Omental fat pad (tissue), 4 donors: ENCODE results near the gene TTC7B. TPM values are rescaled to one million over a fixed set of nuclear protein-coding genes. Genes with fewer than 3 reads are reported as not detected.

Experiments
- ATAC-seq: fragments of 150-250 bp; one replicate; pipeline ENCODE4 v1.9.1; 2016; ENCODE audit warnings: mild to moderate bottlenecking, moderate library complexity; ENCODE audit not compliant: low FRiP score
- DNase-seq: peaks from one replicate; pipeline ENCODE4 v3.0.0-alpha.2; 2019; ENCODE audit warnings: low spot score
- CTCF ChIP-seq, 3 donors: fragments of 450-650 bp; IDR thresholded peaks; one replicate each; pipeline ENCODE4 v1.5.1; 2016 to 2017; ENCODE audit warnings: antibody characterized with exemption in 3 of 3, mild to moderate bottlenecking in 3 of 3, moderate library complexity in 2 of 3
- total RNA-seq, 4 donors: library from RNA; depleted of rRNA; stranded (reverse); fragments of >200 nt; gene quantifications; one replicate each; pipeline ENCODE4 v1.1.0, GENCODE V29; 2016

The TTC7B gene
- total RNA-seq, 4 donors from 2014 or later = 31.9 to 56.3 (median 38.4) TPM

GRCh38 chr14:90538716-90539495 lies 277.3 kb downstream of the TTC7B start:
- ATAC-seq = no peak
- no peak for TF ChIP-seq CTCF (IDR thresholded peaks at IDR 0.05)
- DNase-seq = no peak

GRCh38 chr14:90538095-90538494 lies 278.1 kb downstream of the TTC7B start:
- no peak for TF ChIP-seq CTCF (IDR thresholded peaks at IDR 0.05)
- DNase-seq (no peak), ATAC-seq (no peak)

GRCh38 chr14:90536511-90537191 lies 279.6 kb downstream of the TTC7B start:
- DNase-seq (no peak), ATAC-seq (no peak)
- no peak for TF ChIP-seq CTCF (IDR thresholded peaks at IDR 0.05)

GRCh38 chr14:90536092-90536491 lies 280.1 kb downstream of the TTC7B start:
- ATAC-seq (no peak), DNase-seq (no peak)
- no peak for TF ChIP-seq CTCF (IDR thresholded peaks at IDR 0.05)

GRCh38 chr14:90535556-90536090 lies 280.6 kb downstream of the TTC7B start:
- no peak for TF ChIP-seq CTCF (IDR thresholded peaks at IDR 0.05)
- ATAC-seq (no peak), DNase-seq (no peak)

- no peak for ATAC-seq
- TF ChIP-seq CTCF (IDR thresholded peaks at IDR 0.05) = no peak
Measured at GRCh38 chr14:90534838-90535555, 281.2 kb downstream of the TTC7B start.

More at GRCh38 chr14:90534838-90535555, 281.2 kb downstream of the TTC7B start:
- no peak for DNase-seq
